ENCODE measurements around the gene OSGEPL1.

DNA sequence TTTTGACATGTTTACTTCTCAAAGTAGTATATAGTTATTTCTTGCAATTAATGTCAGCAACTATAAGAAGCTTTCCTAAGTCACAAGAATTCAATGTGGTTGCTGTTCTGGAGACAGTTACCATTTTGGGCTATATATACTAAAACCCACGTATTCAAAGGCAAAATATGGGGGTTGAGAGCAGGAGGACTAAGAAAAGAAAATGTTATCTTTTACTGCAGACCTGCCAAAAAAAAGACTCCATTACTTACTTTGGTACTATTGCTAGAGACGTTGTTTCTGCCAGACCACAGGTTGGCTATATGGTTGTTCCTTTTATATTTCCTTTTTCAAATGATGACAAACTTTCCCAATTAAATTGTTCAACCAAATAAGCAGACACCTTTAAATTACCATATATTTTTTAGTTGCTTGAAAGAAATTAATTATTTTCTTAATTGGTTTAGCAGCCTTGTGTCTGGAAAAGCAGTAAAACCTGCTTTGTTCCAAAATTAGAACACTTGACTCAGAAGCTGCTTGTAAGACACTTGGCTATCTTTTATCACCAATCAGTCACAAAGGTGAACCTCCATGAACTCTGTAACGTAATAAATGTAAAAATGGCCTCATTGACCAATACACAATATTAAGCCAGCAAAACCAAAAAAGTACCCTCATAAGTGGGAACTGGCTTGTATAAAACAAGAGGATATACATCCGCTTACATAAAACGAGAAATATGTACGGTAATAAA lies 8.2 kb upstream of the OSGEPL1 start:
- TF ChIP-seq EZH2 (IDR thresholded peaks at IDR 0.05; ENCODE audit: insufficient read depth, poor library complexity, severe bottlenecking) (no peak), EZH2phosphoT487 (IDR thresholded peaks at IDR 0.05; ENCODE audit: insufficient read depth, low read depth) (no peak)
